ENCODE measurements around the gene CRIM1.
A peak's percentile ranks its signal among the peaks of the same experiment; 100 is the strongest.

CRIM1 gene

DNA sequence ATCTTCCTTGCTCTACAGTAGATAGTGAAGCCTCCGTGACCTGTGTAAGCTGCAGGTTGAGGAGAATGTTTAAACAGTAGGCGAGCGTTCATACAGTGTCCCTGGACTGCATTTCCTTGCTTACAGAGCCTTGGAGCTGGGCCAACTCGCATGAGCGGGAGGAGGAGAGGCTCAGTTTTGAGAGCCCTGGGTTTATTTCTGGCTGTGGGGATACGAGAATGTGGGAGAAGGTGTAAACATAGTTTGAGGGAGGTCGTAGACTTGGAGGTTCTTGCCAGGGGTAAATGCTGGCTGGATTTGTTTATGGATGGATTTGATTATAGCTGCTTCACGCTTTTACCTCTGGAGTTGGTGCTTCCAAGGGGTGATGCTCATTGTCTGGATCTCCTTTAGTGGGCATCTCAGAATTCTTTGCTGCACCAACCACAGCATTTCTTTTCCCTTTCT is 20.8 kb downstream of the CRIM1 start:
- peak; percentile 70 for DNase-seq (ENCODE audit: low read depth)
- no peak overlapping the region for H3K4me3 ChIP-seq (ENCODE audit: low read depth, low read length)
- in situ Hi-C loops (cut with HindIII; ENCODE audit: low sequenced_read_pairs): no loop called here
- TF ChIP-seq, protein P1, sequence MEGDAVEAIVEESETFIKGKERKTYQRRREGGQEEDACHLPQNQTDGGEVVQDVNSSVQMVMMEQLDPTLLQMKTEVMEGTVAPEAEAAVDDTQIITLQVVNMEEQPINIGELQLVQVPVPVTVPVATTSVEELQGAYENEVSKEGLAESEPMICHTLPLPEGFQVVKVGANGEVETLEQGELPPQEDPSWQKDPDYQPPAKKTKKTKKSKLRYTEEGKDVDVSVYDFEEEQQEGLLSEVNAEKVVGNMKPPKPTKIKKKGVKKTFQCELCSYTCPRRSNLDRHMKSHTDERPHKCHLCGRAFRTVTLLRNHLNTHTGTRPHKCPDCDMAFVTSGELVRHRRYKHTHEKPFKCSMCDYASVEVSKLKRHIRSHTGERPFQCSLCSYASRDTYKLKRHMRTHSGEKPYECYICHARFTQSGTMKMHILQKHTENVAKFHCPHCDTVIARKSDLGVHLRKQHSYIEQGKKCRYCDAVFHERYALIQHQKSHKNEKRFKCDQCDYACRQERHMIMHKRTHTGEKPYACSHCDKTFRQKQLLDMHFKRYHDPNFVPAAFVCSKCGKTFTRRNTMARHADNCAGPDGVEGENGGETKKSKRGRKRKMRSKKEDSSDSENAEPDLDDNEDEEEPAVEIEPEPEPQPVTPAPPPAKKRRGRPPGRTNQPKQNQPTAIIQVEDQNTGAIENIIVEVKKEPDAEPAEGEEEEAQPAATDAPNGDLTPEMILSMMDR (IDR thresholded peaks at IDR 0.05; ENCODE audit: low read depth, low read length, missing control alignments): no peak

- H3K4me3 ChIP-seq (ENCODE audit: low read depth, low read length): no peak overlapping the region
- TF ChIP-seq, protein P1 (IDR thresholded peaks at IDR 0.05; ENCODE audit: low read depth, low read length, missing control alignments): no peak
- no peak for DNase-seq (ENCODE audit: low read depth)
- in situ Hi-C loops (cut with HindIII; ENCODE audit: low sequenced_read_pairs): no loop called here
These were observed 21.6 kb downstream of the CRIM1 start for GRCh38 chr2:36376992-36377738.

GRCh38 chr2:36379710-36380448 is 24.3 kb downstream of the CRIM1 start:
- in situ Hi-C loops (cut with HindIII; ENCODE audit: low sequenced_read_pairs): no loop called here
- H3K4me3 ChIP-seq (ENCODE audit: low read depth, low read length): no peak overlapping the region
- peak; percentile 53 for DNase-seq (ENCODE audit: low read depth)
- TF ChIP-seq, protein P1 (IDR thresholded peaks at IDR 0.05; ENCODE audit: low read depth, low read length, missing control alignments): no peak

DNA sequence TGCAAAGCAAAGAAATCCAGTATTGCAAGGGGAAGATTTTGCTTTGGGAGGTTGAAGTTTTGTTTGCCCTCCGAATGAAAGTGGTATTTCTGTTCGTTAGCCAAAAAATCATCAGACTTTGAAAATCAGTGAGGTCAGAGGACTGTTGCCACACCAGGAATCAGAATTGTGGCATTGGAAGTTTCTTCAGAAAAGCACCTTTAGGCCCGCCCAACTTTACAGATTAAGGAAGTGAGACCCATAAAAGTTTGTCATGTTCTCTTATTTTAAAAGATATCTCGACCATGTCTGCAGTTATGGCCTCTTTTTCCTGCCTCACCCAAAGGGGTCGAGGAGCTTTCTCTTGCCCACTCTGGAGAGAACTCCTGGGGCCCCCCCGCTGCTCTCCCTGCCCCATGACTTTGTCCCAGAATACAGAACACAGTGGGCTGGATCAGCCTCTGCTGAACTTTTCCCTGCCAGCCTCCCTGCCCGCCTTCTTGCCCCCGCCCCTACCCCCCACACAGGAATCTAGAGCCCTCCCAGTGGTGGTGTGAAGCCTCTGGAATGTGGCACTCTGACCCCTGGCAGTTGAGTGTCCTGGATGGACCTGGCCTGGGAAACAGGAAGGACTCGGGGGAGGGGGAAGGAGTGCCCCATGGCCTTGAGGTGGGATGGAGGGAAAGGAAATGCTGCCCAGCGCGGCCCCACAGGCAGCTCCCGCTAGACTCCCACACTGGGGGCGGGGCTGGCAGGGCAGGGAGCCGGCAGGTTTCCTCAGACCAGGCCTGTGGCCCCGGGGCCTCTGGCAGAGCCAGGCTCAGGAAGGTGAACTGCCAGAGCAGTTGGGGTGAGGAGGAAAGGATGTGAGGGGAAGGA is 25.3 kb downstream of the CRIM1 start:
- DNase-seq (ENCODE audit: low read depth): no peak
- in situ Hi-C loops (cut with HindIII; ENCODE audit: low sequenced_read_pairs): no loop called here
- no peak overlapping the region for H3K4me3 ChIP-seq (ENCODE audit: low read depth, low read length)
- TF ChIP-seq, protein P1 (IDR thresholded peaks at IDR 0.05; ENCODE audit: low read depth, low read length, missing control alignments): no peak

DNA sequence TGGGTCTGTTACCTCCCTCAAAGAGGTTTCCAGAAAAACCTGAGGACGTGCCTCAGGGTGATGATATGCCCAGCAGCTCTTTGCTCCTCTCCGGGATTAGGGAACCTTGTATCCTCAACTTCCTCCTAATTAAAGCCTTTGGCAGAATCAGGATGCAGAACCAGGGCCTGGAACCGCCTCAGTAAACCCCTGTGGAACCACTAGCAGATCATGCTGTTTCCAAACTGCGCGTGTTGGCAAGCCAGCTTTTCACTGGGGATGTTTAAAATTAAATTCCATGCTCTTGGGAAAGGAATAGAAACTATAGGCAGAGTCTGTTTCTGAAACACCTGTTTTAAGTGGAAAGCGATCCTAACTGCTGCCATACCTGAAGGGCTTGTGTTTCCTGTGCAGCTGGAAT is 26.4 kb downstream of the CRIM1 start:
- TF ChIP-seq, protein P1 (IDR thresholded peaks at IDR 0.05; ENCODE audit: low read depth, low read length, missing control alignments): no peak
- DNase-seq (ENCODE audit: low read depth): no peak
- in situ Hi-C loops (cut with HindIII; ENCODE audit: low sequenced_read_pairs): no loop called here
- no peak overlapping the region for H3K4me3 ChIP-seq (ENCODE audit: low read depth, low read length)

DNA sequence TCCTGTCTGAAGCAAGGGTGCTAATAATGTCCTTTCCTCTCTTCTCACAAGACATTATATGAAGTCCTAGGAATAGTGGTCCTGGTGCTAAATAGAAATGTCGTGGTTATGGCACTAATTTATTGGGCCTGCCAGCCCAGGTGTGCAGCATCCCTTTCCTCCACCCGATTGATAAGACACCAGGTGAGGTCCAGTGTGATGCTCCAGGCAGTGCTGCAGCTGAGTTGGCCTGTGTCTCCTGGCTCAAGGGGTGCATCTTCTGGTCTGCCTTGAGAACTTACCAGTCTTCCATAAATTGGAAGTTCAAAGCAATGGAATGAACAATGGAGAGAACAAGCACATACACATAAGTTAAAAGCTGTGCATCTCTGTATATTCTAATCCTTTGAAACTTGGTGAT is 26.9 kb downstream of the CRIM1 start:
- H3K4me3 ChIP-seq (ENCODE audit: low read depth, low read length): no peak overlapping the region
- DNase-seq (ENCODE audit: low read depth): no peak
- TF ChIP-seq, protein P1 (IDR thresholded peaks at IDR 0.05; ENCODE audit: low read depth, low read length, missing control alignments): no peak
- in situ Hi-C loops (cut with HindIII; ENCODE audit: low sequenced_read_pairs): no loop called here
